HepG2 (cell line): ENCODE results near the gene FAM20A. TPM values are rescaled to one million over a fixed set of nuclear protein-coding genes. Genes with fewer than 3 reads are reported as not detected.

ENCODE experiments used
- ARNTL ChIP-seq: sonication (generic); formaldehyde crosslinking; IDR thresholded peaks from 2 replicates; pipeline ENCODE4 v1.4.0; 2020; ENCODE audit warnings: mild to moderate bottlenecking, missing genetic modification reagents
- ASH2L ChIP-seq: fragments of 300-600, 200-600 bp; sonication (generic); IDR thresholded peaks from 2 replicates; pipeline ENCODE4 v1.7.0; 2017; ENCODE audit warnings: low read depth, mild to moderate bottlenecking, moderate library complexity, mixed read lengths, low read length; ENCODE audit not compliant: insufficient read length
- DR1 ChIP-seq: sonication (generic); formaldehyde crosslinking; IDR thresholded peaks from 2 replicates; pipeline ENCODE4 v1.8.0; 2021; ENCODE audit warnings: mild to moderate bottlenecking, missing genetic modification reagents, inconsistent platforms
- E2F2 ChIP-seq: sonication (generic); formaldehyde crosslinking; IDR thresholded peaks from 2 replicates; pipeline ENCODE4 v1.4.0; 2020; ENCODE audit warnings: missing genetic modification reagents, borderline replicate concordance
- FOSL2 ChIP-seq: sonication (generic); formaldehyde crosslinking; IDR thresholded peaks from 2 replicates; pipeline ENCODE4 v1.4.0; 2020; ENCODE audit warnings: missing genetic modification reagents
- FOXP4 ChIP-seq: sonication (generic); formaldehyde crosslinking; IDR thresholded peaks from 2 replicates; pipeline ENCODE4 v1.4.0; 2020; ENCODE audit warnings: missing genetic modification reagents
- ISX ChIP-seq: sonication (generic); formaldehyde crosslinking; conservative IDR thresholded peaks from 2 replicates; pipeline ENCODE4 v1.5.0; 2020; ENCODE audit warnings: missing genetic modification reagents
- KDM1A ChIP-seq: IDR thresholded peaks from 2 replicates; pipeline ENCODE4 v1.6.1; 2016; ENCODE audit warnings: missing compliant biosample characterization
- MAZ ChIP-seq, 2 experiments: sonication (generic) in 1 of 2; formaldehyde crosslinking in 1 of 2; IDR thresholded peaks; 2 replicates each; pipeline versions ENCODE4 v1.5.0 to v1.6.1; 2012 to 2020; ENCODE audit warnings: low read depth in 2 of 2, mild to moderate bottlenecking in 2 of 2, borderline replicate concordance in 1 of 2, improper control_type of control experiment in 1 of 2, low read length in 1 of 2, missing genetic modification reagents in 1 of 2, moderate library complexity in 1 of 2
- MEF2D ChIP-seq: sonication (generic); formaldehyde crosslinking; IDR thresholded peaks from 2 replicates; pipeline ENCODE4 v1.5.1; 2020; ENCODE audit warnings: mild to moderate bottlenecking, missing genetic modification reagents
- PITX1 ChIP-seq: sonication (generic); formaldehyde crosslinking; IDR thresholded peaks from 2 replicates; pipeline ENCODE4 v1.5.1; 2020; ENCODE audit warnings: mild to moderate bottlenecking, missing genetic modification reagents
- RAD21 ChIP-seq: fragments of 450-650 bp; formaldehyde crosslinking; IDR thresholded peaks from 2 replicates; pipeline ENCODE4 v1.5.0; 2020; ENCODE audit warnings: mild to moderate bottlenecking
- RELA ChIP-seq: sonication (generic); formaldehyde crosslinking; IDR thresholded peaks from 2 replicates; pipeline ENCODE4 v1.4.0; 2020; ENCODE audit warnings: missing genetic modification reagents
- SAP130 ChIP-seq: IDR thresholded peaks from 2 replicates; pipeline ENCODE4 v1.6.1; 2016; ENCODE audit warnings: low read depth
- SATB2 ChIP-seq: sonication (generic); formaldehyde crosslinking; IDR thresholded peaks from 2 replicates; pipeline ENCODE4 v1.5.0; 2020; ENCODE audit warnings: missing genetic modification reagents
- SP5 ChIP-seq: IDR thresholded peaks from 2 replicates; pipeline ENCODE4 v1.6.1; 2016; ENCODE audit warnings: low read depth, borderline replicate concordance
- STAG1 ChIP-seq: sonication (generic); formaldehyde crosslinking; IDR thresholded peaks from 2 replicates; pipeline ENCODE4 v1.4.0; 2020; ENCODE audit warnings: missing genetic modification reagents
- TCF12 ChIP-seq, 2 experiments: fragments of 450-650 bp in 1 of 2; sonication (generic) in 1 of 2; formaldehyde crosslinking in 1 of 2; IDR thresholded peaks; 2 replicates each; pipeline versions ENCODE4 v1.6.1 to v1.8.0; 2017 to 2022; ENCODE audit warnings: antibody characterized with exemption in 1 of 2, mild to moderate bottlenecking in 1 of 2, missing genetic modification reagents in 1 of 2, moderate library complexity in 1 of 2
- ZBTB42 ChIP-seq: sonication (generic); formaldehyde crosslinking; IDR thresholded peaks from 2 replicates; pipeline ENCODE4 v1.5.0; 2020; ENCODE audit warnings: mild to moderate bottlenecking, missing genetic modification reagents
- ZFY ChIP-seq: sonication (generic); formaldehyde crosslinking; IDR thresholded peaks from 2 replicates; pipeline ENCODE4 v1.4.0; 2020; ENCODE audit warnings: missing genetic modification reagents
- ZNF329 ChIP-seq: sonication (generic); formaldehyde crosslinking; IDR thresholded peaks from 2 replicates; pipeline ENCODE4 v1.9.0; 2021; ENCODE audit warnings: low read depth, mild to moderate bottlenecking, missing genetic modification reagents
- ZNF543 ChIP-seq: sonication (generic); formaldehyde crosslinking; IDR thresholded peaks from 2 replicates; pipeline ENCODE4 v1.4.0; 2020; ENCODE audit warnings: mild to moderate bottlenecking, missing genetic modification reagents
- ZNF597 ChIP-seq: sonication (generic); formaldehyde crosslinking; IDR thresholded peaks from 2 replicates; pipeline ENCODE4 v1.5.0; 2020; ENCODE audit warnings: missing genetic modification reagents
- ZNF616 ChIP-seq: sonication (generic); formaldehyde crosslinking; IDR thresholded peaks from 2 replicates; pipeline ENCODE4 v1.5.0; 2020; ENCODE audit warnings: low read depth, mild to moderate bottlenecking, missing genetic modification reagents
- ZNF724P ChIP-seq: sonication (generic); formaldehyde crosslinking; IDR thresholded peaks from 2 replicates; pipeline ENCODE4 v1.8.0; 2022; ENCODE audit warnings: missing genetic modification reagents, borderline replicate concordance
- ZSCAN22 ChIP-seq: sonication (generic); formaldehyde crosslinking; IDR thresholded peaks from 2 replicates; pipeline ENCODE4 v1.4.0; 2020; ENCODE audit warnings: mild to moderate bottlenecking, missing genetic modification reagents
- polyA plus RNA-seq, 8 experiments: library from polyadenylated mRNA; depleted of rRNA in 3 of 8; stranded (reverse) in 7 of 8; unstranded in 1 of 8; fragments of >200 nt; fragmentation: Illumina TruSeq in 4 of 8; extraction: Trizol in 4 of 8; gene quantifications; 2 replicates each; pipeline versions ENCODE4 v1.2.1 to v1.2.3, GENCODE V29; 2011 to 2016; ENCODE audit warnings: low read depth in 4 of 8, missing spikeins in 1 of 8, mixed read lengths in 1 of 8; ENCODE audit not compliant: insufficient read depth in 1 of 8
- total RNA-seq, 5 experiments: library from RNA; depleted of rRNA; stranded (reverse); fragments of >200 nt; fragmentation: Illumina TruSeq; extraction: Trizol; gene quantifications; 2 replicates each; pipeline ENCODE4 v1.2.3, GENCODE V29; 2016; ENCODE audit warnings: low read depth in 1 of 5

FAM20A gene
- total and polyA plus RNA-seq, 2 of the 13 experiments (the other 11 are each of a cell fraction or from before 2014, with no cell fraction given) = 9.3 to 20.7 TPM

GRCh38 chr17:68600067-68600930 is 868 bp downstream of the FAM20A start (continued):
- TF ChIP-seq SATB2 (0 out of 2 replicates have a peak, but pooled peaks have one; percentile 29), ZBTB42 (CRISPR knock-in tag) (0 out of 2 replicates have a peak, but pooled peaks have one; percentile 30), SAP130 (peak; percentile 77), RELA (CRISPR knock-in tag) (peak; percentile 74; the same call in 1 of the 2 replicates), RAD21 (CRISPR knock-in tag) (peak; percentile 91), FOSL2 (CRISPR knock-in tag) (peak; percentile 34; the same call in 1 of the 2 replicates), ZNF724P (peak; percentile 43; the same call in 1 of the 2 replicates), MEF2D (CRISPR knock-in tag) (0 out of 2 replicates have a peak, but pooled peaks have one; percentile 27), PITX1 (0 out of 2 replicates have a peak, but pooled peaks have one; percentile 25), ISX (CRISPR knock-in tag) (no peak), KDM1A (no peak), ASH2L (peak; percentile 57), ZFY (CRISPR knock-in tag) (peak; percentile 86), ZNF597 (CRISPR knock-in tag) (no peak), TCF12 (IDR thresholded peaks at IDR 0.05) (no peak), TCF12 (CRISPR knock-in tag; IDR thresholded peaks at IDR 0.05) (peak; percentile 80; the same call in 1 of the 2 replicates), ZNF616 (CRISPR knock-in tag) (0 out of 2 replicates have a peak, but pooled peaks have one; percentile 51), DR1 (CRISPR knock-in tag) (peak; percentile 61; the same call in 1 of the 2 replicates), FOXP4 (CRISPR knock-in tag) (no peak; the same call in 1 of the 2 replicates), STAG1 (CRISPR knock-in tag) (peak; percentile 80), E2F2 (CRISPR knock-in tag) (peak; percentile 28; the same call in 1 of the 2 replicates), ZNF543 (CRISPR knock-in tag) (peak; percentile 77), MAZ (IDR thresholded peaks at IDR 0.05; ENCODE audit: borderline replicate concordance, low read depth, low read length) (no peak), MAZ (CRISPR knock-in tag; IDR thresholded peaks at IDR 0.05; ENCODE audit: low read depth) (peak; percentile 89), ZNF329 (peak; percentile 18; the same call in 1 of the 2 replicates), ARNTL (CRISPR knock-in tag) (peak; percentile 66; the same call in 1 of the 2 replicates), ZSCAN22 (CRISPR knock-in tag) (peak; percentile 62; the same call in 1 of the 2 replicates), SP5 (CRISPR knock-in tag) (peak; percentile 41; the same call in 1 of the 2 replicates)
